Neural cell (in vitro differentiated cells): ENCODE results near the gene PLD4. TPM values are rescaled to one million over a fixed set of nuclear protein-coding genes. Genes with fewer than 3 reads are reported as not detected.

Experiments used
- H2AFZ ChIP-seq: fragments of 200-600, 300-800 bp; sonication (generic), shearing (Covaris generic); 2 replicates; pipeline ENCODE4 v1.6.0; 2014; ENCODE audit warnings: low read depth, mild to moderate bottlenecking, antibody characterized with exemption, low read length, moderate library complexity
- H3F3A ChIP-seq: fragments of 200-600 bp; shearing (Covaris generic); 2 replicates; pipeline ENCODE4 v1.6.1; 2016; ENCODE audit warnings: mild to moderate bottlenecking, moderate library complexity, mixed read lengths, antibody characterized with exemption, low read length; ENCODE audit not compliant: insufficient read depth, poor library complexity, severe bottlenecking
- H3K27ac ChIP-seq: fragments of 200-600, 300-800 bp; sonication (generic), shearing (Covaris generic); 2 replicates; pipeline ENCODE4 v1.5.1; 2014; ENCODE audit warnings: mild to moderate bottlenecking, low read length, moderate library complexity
- H3K27me3 ChIP-seq: fragments of 300-800, 200-600 bp; sonication (generic), shearing (Covaris generic); 2 replicates; pipeline ENCODE4 v1.6.0; 2014; ENCODE audit warnings: mild to moderate bottlenecking, low read depth, low read length, moderate library complexity; ENCODE audit not compliant: insufficient read depth
- H3K36me3 ChIP-seq: fragments of 300-800, 200-600 bp; sonication (generic), shearing (Covaris generic); 2 replicates; pipeline ENCODE4 v1.5.1; 2014; ENCODE audit warnings: mild to moderate bottlenecking, antibody characterized with exemption, low read length, moderate library complexity; ENCODE audit not compliant: insufficient read depth
- H3K4me2 ChIP-seq: fragments of 300-800, 200-600 bp; sonication (generic), shearing (Covaris generic); 2 replicates; pipeline ENCODE4 v1.6.0; 2014; ENCODE audit warnings: mild to moderate bottlenecking, low read length
- H3K4me3 ChIP-seq: fragments of 300-800, 200-600 bp; sonication (generic), shearing (Covaris generic); 2 replicates; pipeline ENCODE4 v1.5.1; 2014; ENCODE audit warnings: mild to moderate bottlenecking, low read length, moderate library complexity
- H3K79me2 ChIP-seq: fragments of 200-600 bp; shearing (Covaris generic); replicated peaks from 2 replicates; pipeline ENCODE4 v1.6.0; 2014; ENCODE audit warnings: mild to moderate bottlenecking, low read length, moderate library complexity; ENCODE audit not compliant: insufficient read depth
- H3K9ac ChIP-seq: fragments of 300-800, 200-600 bp; sonication (generic), shearing (Covaris generic); 2 replicates; pipeline ENCODE4 v1.6.1; 2016; ENCODE audit warnings: mild to moderate bottlenecking, low read length, mixed read lengths
- H3K9me2 ChIP-seq: fragments of 200-600 bp; shearing (Covaris generic); 2 replicates; pipeline ENCODE4 v1.6.1; 2016; ENCODE audit warnings: mild to moderate bottlenecking, low read length, mixed read lengths; ENCODE audit not compliant: insufficient read depth
- H3K9me3 ChIP-seq: fragments of 200-600, 300-800 bp; sonication (generic), shearing (Covaris generic); 2 replicates; pipeline ENCODE4 v1.6.1; 2016; ENCODE audit warnings: mild to moderate bottlenecking, mixed run types, low read length, moderate library complexity, mixed read lengths
- H4K20me1 ChIP-seq: fragments of 200-600 bp; shearing (Covaris generic); 2 replicates; pipeline ENCODE4 v1.6.1; 2016; ENCODE audit warnings: mild to moderate bottlenecking, mixed run types; ENCODE audit not compliant: insufficient read depth
- EP300 ChIP-seq: fragments of 450-650 bp; conservative IDR thresholded peaks from 2 replicates; pipeline ENCODE4 v1.6.1; 2014; ENCODE audit warnings: antibody characterized with exemption, mild to moderate bottlenecking, moderate library complexity; ENCODE audit not compliant: poor library complexity, severe bottlenecking
- EZH2 ChIP-seq: fragments of 200-600, 300-800 bp; shearing (Covaris generic), sonication (generic); IDR thresholded peaks from 2 replicates; pipeline ENCODE4 v1.6.1; 2014; ENCODE audit warnings: antibody characterized with exemption, low read length, borderline replicate concordance, mild to moderate bottlenecking; ENCODE audit not compliant: insufficient read depth, poor library complexity, severe bottlenecking
- MXI1 ChIP-seq: fragments of 450-650 bp; conservative IDR thresholded peaks from 2 replicates; pipeline ENCODE4 v1.6.1; 2014; ENCODE audit warnings: antibody characterized with exemption, mild to moderate bottlenecking; ENCODE audit not compliant: poor library complexity, severe bottlenecking
- POLR2AphosphoS5 ChIP-seq: IDR thresholded peaks from 2 replicates; pipeline ENCODE4 v1.6.1; 2012
- RAD21 ChIP-seq: fragments of 450-650 bp; conservative IDR thresholded peaks from 2 replicates; pipeline ENCODE4 v1.6.1; 2014; ENCODE audit warnings: antibody characterized with exemption, mild to moderate bottlenecking, moderate library complexity
- REST ChIP-seq: IDR thresholded peaks from 2 replicates; pipeline ENCODE4 v1.6.1; 2012; ENCODE audit warnings: borderline replicate concordance
- SMC3 ChIP-seq: fragments of 450-650 bp; conservative IDR thresholded peaks from 2 replicates; pipeline ENCODE4 v1.6.1; 2014; ENCODE audit warnings: antibody characterized with exemption, mild to moderate bottlenecking, moderate library complexity; ENCODE audit not compliant: poor library complexity
- TAF1 ChIP-seq: IDR thresholded peaks from 2 replicates; pipeline ENCODE4 v1.6.1; 2012; ENCODE audit warnings: low read depth
- polyA plus RNA-seq: library from polyadenylated mRNA; depleted of rRNA; stranded (reverse); fragments of >200 nt; gene quantifications from 2 replicates; pipeline ENCODE4 v1.2.3, GENCODE V29; 2014
- TF ChIP-seq, protein P1 (sequence below): fragments of 450-650 bp; IDR thresholded peaks from 2 replicates; pipeline ENCODE4 v1.5.1; 2014; ENCODE audit warnings: antibody characterized with exemption, mild to moderate bottlenecking, moderate library complexity; ENCODE audit not compliant: poor library complexity, severe bottlenecking

Gene PLD4
- polyA plus RNA-seq, 1 donor from 2014 or later, result not detected

DNA sequence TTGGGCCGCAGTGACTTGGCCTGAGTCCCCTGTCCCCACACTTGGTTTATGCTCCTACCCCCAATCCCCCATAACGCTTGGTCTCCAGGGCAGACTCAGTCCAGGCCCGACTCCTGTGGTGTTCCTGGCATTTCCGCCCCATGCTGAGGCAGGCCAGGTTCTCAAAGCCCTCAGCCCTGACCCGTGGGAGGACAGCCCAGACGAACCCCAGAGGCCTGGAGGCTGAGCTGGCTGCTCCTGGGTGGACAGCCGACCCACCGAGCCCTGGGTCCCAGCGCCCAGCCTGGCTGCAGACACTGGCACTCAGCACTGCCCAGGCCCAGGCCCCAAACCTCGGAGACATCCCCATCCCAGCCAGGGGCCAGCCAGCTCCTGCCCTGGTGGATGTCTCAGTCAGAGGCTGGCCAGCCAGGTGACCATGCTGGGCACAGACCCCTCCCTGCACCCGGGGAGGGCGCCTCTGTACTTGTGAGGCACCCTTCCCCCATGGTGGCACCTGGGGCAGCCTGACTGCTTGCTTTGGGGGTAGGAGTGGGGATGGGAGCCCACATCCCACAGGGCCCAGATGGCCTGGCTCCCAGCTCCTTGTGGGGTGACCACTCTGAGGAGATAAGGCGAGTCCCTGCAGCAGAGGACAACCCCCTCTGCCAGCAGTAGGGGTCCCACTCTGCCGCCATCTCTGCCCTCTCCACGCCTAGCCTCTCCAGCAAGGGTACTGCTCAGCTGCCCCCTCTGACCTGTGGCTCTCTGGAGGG, 1.4 kb downstream of the PLD4 start:
- Histone ChIP-seq H3F3A (no peaks in the 10 kb centered on the region), H3K9me2 (no peaks in the 10 kb centered on the region)

DNA sequence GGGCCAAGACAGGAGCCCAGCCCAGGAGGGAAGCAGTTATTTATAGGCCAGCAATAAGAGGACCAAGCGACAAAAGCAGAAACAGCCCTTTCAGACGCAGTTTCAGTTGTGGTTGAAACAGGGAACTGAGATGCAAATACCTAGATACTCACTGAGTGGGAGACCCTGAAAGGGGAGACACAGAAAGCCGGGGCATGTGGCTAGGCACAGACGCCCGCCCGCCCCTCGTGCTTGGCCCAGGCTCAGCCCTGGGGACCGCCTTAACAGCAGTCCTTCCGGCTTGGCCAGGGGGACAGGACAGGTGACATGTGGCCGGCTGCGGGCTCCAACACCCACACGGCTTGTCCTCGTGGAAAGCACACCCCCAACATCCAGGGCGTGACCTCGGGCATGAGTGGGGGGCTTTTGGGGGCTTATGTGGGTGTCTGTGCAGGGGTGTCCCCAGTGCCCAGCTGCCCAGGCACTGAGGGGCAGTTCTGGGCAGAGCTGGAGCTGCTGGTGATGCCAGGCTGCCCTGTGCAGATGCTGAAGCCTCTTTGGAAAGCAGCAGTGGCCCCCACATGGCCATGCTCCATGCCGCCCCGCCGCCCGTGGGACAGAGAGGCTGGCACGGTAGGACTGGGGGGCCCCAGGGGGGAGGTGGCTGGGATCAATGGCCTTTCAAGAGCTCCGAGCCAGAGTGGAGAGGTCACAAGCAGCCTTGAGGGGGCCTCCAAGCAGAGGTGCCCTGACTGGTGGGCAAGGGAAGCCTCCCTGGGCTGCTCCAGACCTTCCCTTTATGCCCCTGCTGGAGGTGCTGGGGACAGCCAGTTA, 2.1 kb downstream of the PLD4 start:
- Histone ChIP-seq H3K36me3 (no peaks in the 10 kb centered on the region), H3K4me2 (no peak overlapping the region), H2AFZ (no peak overlapping the region), H3K9me2 (no peaks in the 10 kb centered on the region), H3K9ac (no peak overlapping the region), H3K4me3 (no peak overlapping the region), H3F3A (no peaks in the 10 kb centered on the region), H3K27ac (no peak overlapping the region), H4K20me1 (no peaks in the 10 kb centered on the region), H3K9me3 (no peaks in the 10 kb centered on the region), H3K79me2 (no peaks in the 10 kb centered on the region), H3K27me3 (peaks cover 11% of the 10 kb centered on the region)
- TF ChIP-seq EP300 (no peak), RAD21 (no peak), EZH2 (no peak), POLR2AphosphoS5 (no peak)

More for the DNA sequence above, 1.4 kb downstream of the PLD4 start:
- Histone ChIP-seq H3K27ac (no peak overlapping the region), H3K36me3 (no peaks in the 10 kb centered on the region), H3K9me3 (no peaks in the 10 kb centered on the region), H3K4me3 (no peak overlapping the region), H3K27me3 (peaks cover 3% of the 10 kb centered on the region), H3K79me2 (no peaks in the 10 kb centered on the region), H4K20me1 (no peaks in the 10 kb centered on the region), H2AFZ (no peak overlapping the region), H3K9ac (no peak overlapping the region), H3K4me2 (no peak overlapping the region)
- TF ChIP-seq TAF1, result no peak

DNA sequence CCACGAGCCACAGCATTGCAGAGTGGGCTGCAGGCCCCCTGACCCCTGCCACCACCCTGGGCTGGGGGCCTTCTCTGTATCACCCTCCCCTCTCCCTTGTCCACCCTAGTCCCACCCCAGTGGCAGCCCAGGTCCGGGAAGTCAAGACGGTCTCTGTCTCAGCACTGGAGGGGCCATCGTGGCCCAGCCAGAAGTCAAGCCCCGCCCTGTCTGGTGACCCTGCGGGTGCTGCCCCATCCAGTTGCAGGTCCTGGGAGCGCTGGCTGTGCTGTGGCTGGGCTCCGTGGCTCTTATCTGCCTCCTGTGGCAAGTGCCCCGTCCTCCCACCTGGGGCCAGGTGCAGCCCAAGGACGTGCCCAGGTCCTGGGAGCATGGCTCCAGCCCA, 2.7 kb downstream of the PLD4 start:
- Histone ChIP-seq H3K9me2 (no peaks in the 10 kb centered on the region), H3K9ac (no peak overlapping the region)

More for the DNA sequence above, 2.7 kb downstream of the PLD4 start:
- Histone ChIP-seq H3K4me2 (no peak overlapping the region), H4K20me1 (no peaks in the 10 kb centered on the region), H3K79me2 (no peaks in the 10 kb centered on the region), H3K27ac (no peak overlapping the region), H3K27me3 (peaks cover 17% of the 10 kb centered on the region), H3K9me3 (no peaks in the 10 kb centered on the region), H3K4me3 (no peak overlapping the region), H2AFZ (no peak overlapping the region), H3F3A (no peaks in the 10 kb centered on the region), H3K36me3 (no peaks in the 10 kb centered on the region)
- TF ChIP-seq POLR2AphosphoS5, result no peak
- TF ChIP-seq MXI1, result no peak
- TF ChIP-seq EP300, result no peak
- TF ChIP-seq TAF1, result no peak
- no peak for TF ChIP-seq EZH2
- TF ChIP-seq RAD21, result no peak
- TF ChIP-seq SMC3, result no peak
- TF ChIP-seq, protein P1, sequence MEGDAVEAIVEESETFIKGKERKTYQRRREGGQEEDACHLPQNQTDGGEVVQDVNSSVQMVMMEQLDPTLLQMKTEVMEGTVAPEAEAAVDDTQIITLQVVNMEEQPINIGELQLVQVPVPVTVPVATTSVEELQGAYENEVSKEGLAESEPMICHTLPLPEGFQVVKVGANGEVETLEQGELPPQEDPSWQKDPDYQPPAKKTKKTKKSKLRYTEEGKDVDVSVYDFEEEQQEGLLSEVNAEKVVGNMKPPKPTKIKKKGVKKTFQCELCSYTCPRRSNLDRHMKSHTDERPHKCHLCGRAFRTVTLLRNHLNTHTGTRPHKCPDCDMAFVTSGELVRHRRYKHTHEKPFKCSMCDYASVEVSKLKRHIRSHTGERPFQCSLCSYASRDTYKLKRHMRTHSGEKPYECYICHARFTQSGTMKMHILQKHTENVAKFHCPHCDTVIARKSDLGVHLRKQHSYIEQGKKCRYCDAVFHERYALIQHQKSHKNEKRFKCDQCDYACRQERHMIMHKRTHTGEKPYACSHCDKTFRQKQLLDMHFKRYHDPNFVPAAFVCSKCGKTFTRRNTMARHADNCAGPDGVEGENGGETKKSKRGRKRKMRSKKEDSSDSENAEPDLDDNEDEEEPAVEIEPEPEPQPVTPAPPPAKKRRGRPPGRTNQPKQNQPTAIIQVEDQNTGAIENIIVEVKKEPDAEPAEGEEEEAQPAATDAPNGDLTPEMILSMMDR, result no peak
- TF ChIP-seq REST, result no peak
